Stomach (tissue), 4 donors: ENCODE data around the gene GNE.

Experiments
- POLR2A ChIP-seq, 4 donors: fragments of 450-650 bp; IDR thresholded peaks; one replicate each; pipeline ENCODE4 v1.6.1; 2016; ENCODE audit warnings: antibody characterized with exemption in 4 of 4, control low read depth in 2 of 4, mild to moderate bottlenecking in 1 of 4, moderate library complexity in 1 of 4
- POLR2AphosphoS5 ChIP-seq, 3 donors: sonication (generic); formaldehyde crosslinking; IDR thresholded peaks; one replicate each; pipeline ENCODE4 v1.6.1; 2016; ENCODE audit warnings: antibody characterized with exemption in 3 of 3
- TF ChIP-seq, protein P1 (sequence below), 7 experiments: fragments of 450-650 bp in 4 of 7; fragments of 200-600 bp in 3 of 7; sonication (generic) in 3 of 7; IDR thresholded peaks; one replicate each; pipeline ENCODE4 v1.5.1; 2016 to 2019; ENCODE audit warnings: antibody characterized with exemption in 7 of 7, control low read depth in 2 of 7, mild to moderate bottlenecking in 1 of 7

DNA sequence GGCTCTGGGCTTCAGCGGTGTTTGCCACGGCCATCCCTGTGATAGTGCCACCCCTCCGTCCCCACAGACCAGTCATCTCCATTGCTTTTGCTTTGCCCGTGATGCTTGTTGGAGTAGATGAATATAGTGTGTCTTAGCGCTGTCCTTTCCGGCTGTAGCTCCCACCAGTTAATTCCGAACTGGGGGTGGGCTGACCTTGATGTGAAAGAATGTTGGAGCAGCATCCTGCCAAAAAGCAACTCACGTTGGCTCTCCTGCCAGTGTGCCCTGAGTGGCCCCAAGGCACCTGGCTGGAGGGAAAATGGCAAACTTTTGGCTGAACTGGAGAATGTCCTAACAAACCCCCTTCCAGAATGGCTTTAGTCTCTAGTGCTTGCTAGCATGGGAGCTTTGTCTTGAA is 47.5 kb downstream of the GNE start:
- TF ChIP-seq POLR2A (IDR thresholded peaks at IDR 0.05) (no peak), POLR2AphosphoS5 (IDR thresholded peaks at IDR 0.05) (no peak)
- TF ChIP-seq, protein P1, sequence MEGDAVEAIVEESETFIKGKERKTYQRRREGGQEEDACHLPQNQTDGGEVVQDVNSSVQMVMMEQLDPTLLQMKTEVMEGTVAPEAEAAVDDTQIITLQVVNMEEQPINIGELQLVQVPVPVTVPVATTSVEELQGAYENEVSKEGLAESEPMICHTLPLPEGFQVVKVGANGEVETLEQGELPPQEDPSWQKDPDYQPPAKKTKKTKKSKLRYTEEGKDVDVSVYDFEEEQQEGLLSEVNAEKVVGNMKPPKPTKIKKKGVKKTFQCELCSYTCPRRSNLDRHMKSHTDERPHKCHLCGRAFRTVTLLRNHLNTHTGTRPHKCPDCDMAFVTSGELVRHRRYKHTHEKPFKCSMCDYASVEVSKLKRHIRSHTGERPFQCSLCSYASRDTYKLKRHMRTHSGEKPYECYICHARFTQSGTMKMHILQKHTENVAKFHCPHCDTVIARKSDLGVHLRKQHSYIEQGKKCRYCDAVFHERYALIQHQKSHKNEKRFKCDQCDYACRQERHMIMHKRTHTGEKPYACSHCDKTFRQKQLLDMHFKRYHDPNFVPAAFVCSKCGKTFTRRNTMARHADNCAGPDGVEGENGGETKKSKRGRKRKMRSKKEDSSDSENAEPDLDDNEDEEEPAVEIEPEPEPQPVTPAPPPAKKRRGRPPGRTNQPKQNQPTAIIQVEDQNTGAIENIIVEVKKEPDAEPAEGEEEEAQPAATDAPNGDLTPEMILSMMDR (IDR thresholded peaks at IDR 0.05), result no peak
